ENCODE results near the gene UBE2G2. TPM values are rescaled to one million over a fixed set of nuclear protein-coding genes. Genes with fewer than 3 reads are reported as not detected.

The UBE2G2 gene
- total RNA-seq, 2 donors from 2014 or later = 67.7 to 138 TPM

DNA sequence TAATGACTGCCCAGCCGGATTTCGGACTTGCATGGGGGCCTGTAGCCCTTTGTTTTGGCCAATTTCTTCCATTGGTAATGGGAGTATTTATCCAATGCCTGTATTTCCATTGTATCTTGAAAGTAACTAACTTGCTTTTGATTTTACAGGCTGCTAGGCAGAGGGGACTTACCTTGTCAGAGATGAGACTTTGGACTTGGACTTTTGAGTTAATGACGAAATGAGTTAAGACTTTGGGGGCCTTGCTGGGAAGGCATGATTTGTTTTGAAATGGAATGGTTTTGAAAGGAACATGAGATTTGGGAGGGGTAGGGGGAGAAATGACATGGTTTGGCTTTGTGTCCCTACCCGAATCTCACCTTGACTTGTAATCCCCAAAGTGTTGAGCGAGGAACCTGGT lies 9.6 kb downstream of the UBE2G2 start:
- H3K4me1 ChIP-seq (ENCODE audit: control insufficient read depth in 1 of 2, low read depth in 2 of 2) = peaks cover 0 to 7% of the 10 kb centered on the region in 2 donors
- no peak overlapping the region for H3K27ac ChIP-seq
- ATAC-seq (ENCODE audit: insufficient number of reproducible peaks, low FRiP score, low read depth) (no peak), DNase-seq (ENCODE audit: low spot score) (no peak)
- no peaks in the 10 kb centered on the region for H3K36me3 ChIP-seq
- no peaks in the 10 kb centered on the region for H3K27me3 ChIP-seq (replicated peaks; ENCODE audit: insufficient read depth)
- H3K4me3 ChIP-seq = no peak overlapping the region
- TF ChIP-seq, protein P1, sequence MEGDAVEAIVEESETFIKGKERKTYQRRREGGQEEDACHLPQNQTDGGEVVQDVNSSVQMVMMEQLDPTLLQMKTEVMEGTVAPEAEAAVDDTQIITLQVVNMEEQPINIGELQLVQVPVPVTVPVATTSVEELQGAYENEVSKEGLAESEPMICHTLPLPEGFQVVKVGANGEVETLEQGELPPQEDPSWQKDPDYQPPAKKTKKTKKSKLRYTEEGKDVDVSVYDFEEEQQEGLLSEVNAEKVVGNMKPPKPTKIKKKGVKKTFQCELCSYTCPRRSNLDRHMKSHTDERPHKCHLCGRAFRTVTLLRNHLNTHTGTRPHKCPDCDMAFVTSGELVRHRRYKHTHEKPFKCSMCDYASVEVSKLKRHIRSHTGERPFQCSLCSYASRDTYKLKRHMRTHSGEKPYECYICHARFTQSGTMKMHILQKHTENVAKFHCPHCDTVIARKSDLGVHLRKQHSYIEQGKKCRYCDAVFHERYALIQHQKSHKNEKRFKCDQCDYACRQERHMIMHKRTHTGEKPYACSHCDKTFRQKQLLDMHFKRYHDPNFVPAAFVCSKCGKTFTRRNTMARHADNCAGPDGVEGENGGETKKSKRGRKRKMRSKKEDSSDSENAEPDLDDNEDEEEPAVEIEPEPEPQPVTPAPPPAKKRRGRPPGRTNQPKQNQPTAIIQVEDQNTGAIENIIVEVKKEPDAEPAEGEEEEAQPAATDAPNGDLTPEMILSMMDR (IDR thresholded peaks at IDR 0.05) = no peak
- no peaks in the 10 kb centered on the region for H3K9me3 ChIP-seq

DNA sequence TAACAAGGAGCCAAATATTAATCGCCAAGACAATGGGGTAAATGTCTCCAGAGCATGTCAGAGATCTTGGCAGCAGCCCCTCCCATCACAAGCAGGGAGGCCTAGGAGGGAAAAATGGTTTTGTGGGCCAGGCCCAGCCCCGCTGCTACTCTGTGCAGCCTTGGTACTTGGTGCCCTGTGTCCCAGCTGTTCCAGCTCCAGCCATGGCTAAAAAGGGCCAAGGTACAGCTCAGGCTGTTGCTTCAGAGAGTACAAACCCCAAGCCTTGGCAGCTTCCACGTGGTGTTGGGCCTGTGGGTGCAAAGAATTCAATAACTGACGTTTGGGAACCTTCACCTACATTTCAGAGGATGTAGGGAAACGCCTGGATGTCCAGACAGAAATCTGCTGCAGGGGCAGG lies 10.4 kb downstream of the UBE2G2 start:
- no peak overlapping the region for H3K27ac ChIP-seq
- no peak overlapping the region for H3K4me3 ChIP-seq
- H3K4me1 ChIP-seq (ENCODE audit: control insufficient read depth in 1 of 2, low read depth in 2 of 2) = peaks cover 0 to 7% of the 10 kb centered on the region in 2 donors
- H3K9me3 ChIP-seq = no peaks in the 10 kb centered on the region
- TF ChIP-seq, protein P1 (IDR thresholded peaks at IDR 0.05) = no peak
- no peak for DNase-seq (ENCODE audit: low spot score)
- H3K36me3 ChIP-seq = peaks cover 3% of the 10 kb centered on the region
- no peak for ATAC-seq (ENCODE audit: insufficient number of reproducible peaks, low FRiP score, low read depth)
- no peaks in the 10 kb centered on the region for H3K27me3 ChIP-seq (replicated peaks; ENCODE audit: insufficient read depth)

DNA sequence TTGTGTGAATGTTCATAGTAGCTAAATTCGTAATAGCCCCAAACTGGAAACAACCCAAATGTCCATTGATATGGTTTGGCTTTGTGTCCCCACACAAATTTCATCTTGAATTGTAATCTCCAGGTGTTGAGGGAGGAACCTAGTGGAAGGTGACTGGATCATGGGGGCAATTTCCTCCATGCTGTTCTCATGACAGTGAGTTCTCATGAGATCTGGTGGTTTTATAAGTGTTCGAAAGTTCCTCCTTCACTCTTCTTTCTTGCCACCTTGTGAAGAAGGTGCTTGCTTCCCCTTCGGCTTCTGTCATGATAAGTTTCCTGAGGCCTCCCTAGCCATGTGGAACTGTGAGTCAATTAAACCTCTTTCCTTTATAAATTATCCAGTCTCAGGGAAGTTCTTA lies 11.3 kb downstream of the UBE2G2 start:
- no peaks in the 10 kb centered on the region for H3K9me3 ChIP-seq
- H3K4me3 ChIP-seq = no peak overlapping the region
- H3K27ac ChIP-seq = no peak overlapping the region
- ATAC-seq (ENCODE audit: insufficient number of reproducible peaks, low FRiP score, low read depth) = no peak
- no peaks in the 10 kb centered on the region for H3K27me3 ChIP-seq (replicated peaks; ENCODE audit: insufficient read depth)
- H3K36me3 ChIP-seq = peaks cover 3% of the 10 kb centered on the region
- H3K4me1 ChIP-seq (ENCODE audit: control insufficient read depth in 1 of 2, low read depth in 2 of 2) = peaks cover 0 to 7% of the 10 kb centered on the region in 2 donors
- TF ChIP-seq, protein P1 (IDR thresholded peaks at IDR 0.05) = no peak
- DNase-seq (ENCODE audit: low spot score) = no peak

DNA sequence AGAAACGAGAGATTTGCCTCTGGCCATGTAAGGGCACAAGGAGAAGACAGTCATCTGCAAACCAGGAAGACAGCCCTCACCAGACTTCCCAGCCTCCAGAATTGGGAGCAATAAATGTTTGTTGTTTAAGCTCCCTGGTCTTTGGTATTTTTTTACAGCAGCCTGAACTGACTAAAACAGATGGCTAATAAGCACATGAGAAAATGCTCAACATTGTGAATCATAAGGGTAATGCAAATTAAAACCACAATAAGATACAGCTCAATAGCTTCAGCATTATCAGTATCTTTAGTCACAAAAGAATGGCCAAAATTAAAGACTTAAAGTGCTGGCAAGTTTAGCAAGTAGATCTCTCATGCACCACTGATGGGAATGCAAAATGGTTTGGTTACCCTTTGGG lies 11.7 kb downstream of the UBE2G2 start:
- Histone ChIP-seq H3K27me3 (replicated peaks; ENCODE audit: insufficient read depth) (no peaks in the 10 kb centered on the region), H3K4me3 (no peak overlapping the region), H3K27ac (no peak overlapping the region), H3K9me3 (no peaks in the 10 kb centered on the region), H3K4me1 (ENCODE audit: control insufficient read depth in 1 of 2, low read depth in 2 of 2) (peaks cover 0 to 7% of the 10 kb centered on the region in 2 donors), H3K36me3 (peaks cover 3% of the 10 kb centered on the region)
- ATAC-seq (ENCODE audit: insufficient number of reproducible peaks, low FRiP score, low read depth) = no peak
- TF ChIP-seq, protein P1 (IDR thresholded peaks at IDR 0.05) = no peak
- DNase-seq (ENCODE audit: low spot score) = no peak

DNA sequence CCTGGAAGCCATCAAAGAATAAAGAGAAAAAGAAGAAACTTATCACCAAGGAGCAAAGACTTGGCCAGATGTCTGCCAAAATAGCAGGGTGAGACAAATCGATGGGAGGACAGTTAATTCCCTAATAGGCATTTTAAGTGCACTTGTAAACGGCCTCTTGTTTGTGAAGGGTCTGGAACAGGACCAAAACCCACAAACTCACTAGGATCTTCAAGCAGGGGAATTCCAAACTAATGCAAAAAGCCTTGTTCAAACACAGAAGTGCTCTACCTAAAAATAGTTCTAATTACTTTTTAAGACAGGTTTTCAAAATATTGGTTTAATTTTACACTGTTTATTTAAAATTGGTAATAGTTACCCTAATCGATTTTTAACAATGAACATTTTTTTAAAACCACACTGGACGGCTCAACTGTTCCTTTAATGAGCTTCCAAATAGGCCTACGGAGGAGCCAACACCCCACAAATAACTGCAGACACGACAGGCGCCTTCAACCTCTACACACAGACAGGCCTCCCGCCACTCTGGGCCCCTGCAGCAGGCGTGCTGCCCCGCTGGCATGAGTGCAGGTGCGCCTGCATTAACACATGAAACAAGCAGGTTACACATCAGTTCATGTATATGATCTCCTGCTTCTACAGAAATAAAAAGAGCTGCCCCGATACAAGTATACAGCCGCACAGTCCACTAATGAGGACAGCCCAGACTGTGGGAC lies 15.8 kb downstream of the UBE2G2 start:
- DNase-seq (ENCODE audit: low spot score) (no peak), ATAC-seq (ENCODE audit: insufficient number of reproducible peaks, low FRiP score, low read depth) (no peak)
- no peaks in the 10 kb centered on the region for H3K4me1 ChIP-seq (ENCODE audit: control insufficient read depth in 1 of 2, low read depth in 2 of 2)
- H3K4me3 ChIP-seq = no peak overlapping the region
- no peaks in the 10 kb centered on the region for H3K27me3 ChIP-seq (replicated peaks; ENCODE audit: insufficient read depth)
- TF ChIP-seq, protein P1 (IDR thresholded peaks at IDR 0.05) = no peak
- H3K36me3 ChIP-seq = peaks cover 3% of the 10 kb centered on the region
- H3K9me3 ChIP-seq = no peaks in the 10 kb centered on the region
- H3K27ac ChIP-seq = no peak overlapping the region

All from thoracic aorta (tissue), 2 donors.